CD4-positive, alpha-beta T cell (primary cell): ENCODE data around the gene XPO1. TPM values are rescaled to one million over a fixed set of nuclear protein-coding genes. Genes with fewer than 3 reads are reported as not detected.
A peak's percentile ranks its signal among the peaks of the same experiment; 100 is the strongest.

Experiments used
- ATAC-seq: fragments of 200-7000 bp; cut with Tn5 transposase; one replicate; pipeline ENCODE4 v1.10.0; 2022; ENCODE audit warnings: mild to moderate bottlenecking; ENCODE audit not compliant: poor library complexity
- CTCF ChIA-PET: fragments of 350-600 bp; sonication (Branson Sonifier 250); formaldehyde crosslinking; loops from one replicate; lab custom pipeline; 2021; ENCODE audit warnings: antibody characterized with exemption, inconsistent platforms; lab: Charles Lee
- POLR2A ChIA-PET: fragments of 350-600 bp; sonication (Branson Sonifier 250); formaldehyde crosslinking; loops from one replicate; lab custom pipeline; 2021; ENCODE audit warnings: antibody characterized with exemption, inconsistent platforms; lab: Charles Lee
- DNase-seq, 14 experiments: peaks; one replicate each; pipeline ENCODE4 v3.0.0-alpha.2; 2013 to 2020; ENCODE audit warnings: mixed read lengths in 2 of 14
- H3K27ac ChIP-seq, 2 donors: one replicate each; pipeline versions ENCODE4 v1.5.1 to v1.7.0; 2013; ENCODE audit warnings: low read length in 2 of 2, low read depth in 1 of 2, mild to moderate bottlenecking in 1 of 2
- H3K27me3 ChIP-seq, 2 experiments: 1 replicate in 1 of 2; 2 replicates in 1 of 2; pipeline versions ENCODE4 v1.6.1 to v1.7.0; 2013; ENCODE audit warnings: low read length in 2 of 2, control low read depth in 1 of 2, mild to moderate bottlenecking in 1 of 2, moderate library complexity in 1 of 2; ENCODE audit not compliant: insufficient read depth in 2 of 2, control insufficient read depth in 1 of 2
- H3K36me3 ChIP-seq: one replicate; pipeline ENCODE4 v1.6.1; 2013; ENCODE audit warnings: low read length, control low read depth; ENCODE audit not compliant: insufficient read depth
- H3K4me1 ChIP-seq: one replicate; pipeline ENCODE4 v1.6.1; 2013; ENCODE audit warnings: low read length, control low read depth; ENCODE audit not compliant: insufficient read depth
- H3K4me3 ChIP-seq: one replicate; pipeline ENCODE4 v1.5.1; 2013; ENCODE audit warnings: mild to moderate bottlenecking, low read length, moderate library complexity
- H3K9me3 ChIP-seq, 2 experiments: 1 replicate in 1 of 2; 2 replicates in 1 of 2; pipeline versions ENCODE4 v1.6.1 to v1.7.0; 2013; ENCODE audit warnings: low read length in 2 of 2, mild to moderate bottlenecking in 2 of 2, control low read depth in 1 of 2, moderate library complexity in 1 of 2; ENCODE audit not compliant: control insufficient read depth in 1 of 2, insufficient read depth in 1 of 2
- H3K27ac Mint-ChIP-seq: one replicate; pipeline ENCODE4 v1.8.0; 2020; ENCODE audit warnings: mixed read lengths
- H3K27me3 Mint-ChIP-seq: one replicate; pipeline ENCODE4 v1.8.0; 2021; ENCODE audit warnings: mixed read lengths
- H3K36me3 Mint-ChIP-seq: one replicate; pipeline ENCODE4 v1.8.0; 2021; ENCODE audit warnings: low read depth, mixed read lengths
- H3K4me1 Mint-ChIP-seq: one replicate; pipeline ENCODE4 v1.8.0; 2021; ENCODE audit warnings: low read depth, mixed read lengths
- H3K4me3 Mint-ChIP-seq: one replicate; pipeline ENCODE4 v1.8.0; 2020; ENCODE audit warnings: mild to moderate bottlenecking, mixed read lengths
- H3K9me3 Mint-ChIP-seq: one replicate; pipeline ENCODE4 v1.8.0; 2020; ENCODE audit warnings: mixed read lengths
- intact Hi-C, 2 experiments: fragments of 100-400 bp; cut with DNase I in 1 of 2; cut with micrococcal nuclease in 1 of 2; formaldehyde crosslinking; loops; one replicate each; pipeline versions ENCODE4 v1.15.1 to v1.9.0; 2023 to 2025; cut with DNase I, micrococcal nuclease
- total RNA-seq, 174 experiments: library from RNA in 2 of 174; stranded (reverse) in 2 of 174; gene quantifications; one replicate each; pipeline ENCODE4 v1.2.3 and lab custom pipeline; 2021 to 2026
- TF ChIP-seq, protein P1 (sequence below): fragments of 200-600 bp; IDR thresholded peaks from one replicate; pipeline ENCODE4 v1.8.0; 2022; ENCODE audit warnings: antibody characterized with exemption, mild to moderate bottlenecking

The XPO1 gene
- total RNA-seq, 2 experiments from 2014 or later: 111 to 118 TPM

DNA sequence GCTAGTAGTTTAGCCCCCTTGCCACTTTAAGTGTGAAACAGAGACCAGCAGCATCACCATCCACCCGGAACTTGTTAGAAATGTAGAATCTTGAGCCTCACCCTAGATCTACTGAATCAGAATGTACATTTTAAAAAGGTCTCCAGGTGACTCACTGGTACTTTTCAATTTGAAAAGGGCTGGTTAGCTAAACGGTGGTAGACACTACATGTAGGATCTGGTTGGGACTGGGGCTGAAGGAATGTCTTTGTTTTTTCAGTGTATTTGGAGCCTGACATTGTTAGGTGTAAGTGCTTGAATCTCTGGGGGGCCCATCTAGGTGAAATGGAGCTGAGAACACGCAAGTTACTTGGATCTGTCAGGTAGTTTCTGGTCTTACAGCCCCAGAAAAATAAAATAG is 44.0 kb upstream of the XPO1 start:
- no peak overlapping the region for H3K27ac ChIP-seq
- Mint-ChIP-seq H3K4me1 (peaks cover 11% of the 10 kb centered on the region), H3K27ac (no peak overlapping the region), H3K36me3 (no peaks in the 10 kb centered on the region), H3K27me3 (no peaks in the 10 kb centered on the region), H3K4me3 (no peak overlapping the region), H3K9me3 (no peaks in the 10 kb centered on the region)
- intact Hi-C loops: no loop called here
- no peak for ATAC-seq
- TF ChIP-seq, protein P1, sequence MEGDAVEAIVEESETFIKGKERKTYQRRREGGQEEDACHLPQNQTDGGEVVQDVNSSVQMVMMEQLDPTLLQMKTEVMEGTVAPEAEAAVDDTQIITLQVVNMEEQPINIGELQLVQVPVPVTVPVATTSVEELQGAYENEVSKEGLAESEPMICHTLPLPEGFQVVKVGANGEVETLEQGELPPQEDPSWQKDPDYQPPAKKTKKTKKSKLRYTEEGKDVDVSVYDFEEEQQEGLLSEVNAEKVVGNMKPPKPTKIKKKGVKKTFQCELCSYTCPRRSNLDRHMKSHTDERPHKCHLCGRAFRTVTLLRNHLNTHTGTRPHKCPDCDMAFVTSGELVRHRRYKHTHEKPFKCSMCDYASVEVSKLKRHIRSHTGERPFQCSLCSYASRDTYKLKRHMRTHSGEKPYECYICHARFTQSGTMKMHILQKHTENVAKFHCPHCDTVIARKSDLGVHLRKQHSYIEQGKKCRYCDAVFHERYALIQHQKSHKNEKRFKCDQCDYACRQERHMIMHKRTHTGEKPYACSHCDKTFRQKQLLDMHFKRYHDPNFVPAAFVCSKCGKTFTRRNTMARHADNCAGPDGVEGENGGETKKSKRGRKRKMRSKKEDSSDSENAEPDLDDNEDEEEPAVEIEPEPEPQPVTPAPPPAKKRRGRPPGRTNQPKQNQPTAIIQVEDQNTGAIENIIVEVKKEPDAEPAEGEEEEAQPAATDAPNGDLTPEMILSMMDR: no peak
- H3K9me3 ChIP-seq: no peaks in the 10 kb centered on the region
- H3K36me3 ChIP-seq: no peaks in the 10 kb centered on the region
- ChIA-PET CTCF (no interaction called here), POLR2A (no interaction called here)
- H3K4me3 ChIP-seq: no peak overlapping the region
- H3K4me1 ChIP-seq: no peaks in the 10 kb centered on the region
- no peaks in the 10 kb centered on the region for H3K27me3 ChIP-seq
- DNase-seq: no peak

DNA sequence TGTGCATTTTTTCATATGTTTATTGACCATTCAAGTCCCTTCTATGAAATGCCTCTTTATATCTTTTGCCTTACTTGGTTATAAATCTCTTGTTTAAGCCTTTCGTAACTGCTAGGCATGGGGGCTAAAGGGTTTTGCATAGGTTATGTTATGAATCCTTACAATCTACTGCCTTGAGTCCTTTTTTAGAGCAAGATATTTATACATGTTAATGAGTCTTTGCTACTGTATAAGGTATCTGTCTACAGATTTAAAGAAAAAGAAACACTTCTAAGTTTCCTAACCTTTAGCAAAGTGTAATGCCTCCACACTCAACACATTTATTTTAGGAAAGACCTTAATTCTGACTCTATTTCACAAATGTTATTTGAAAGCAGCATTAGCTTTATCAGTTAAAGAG is 43.6 kb upstream of the XPO1 start:
- H3K36me3 ChIP-seq: no peaks in the 10 kb centered on the region
- no peak for DNase-seq
- ChIA-PET CTCF (interaction anchor here (0.5 kb wide), 1 partner anchor 133 kb away, joined by 3 read pairs; no protein-coding TSS in a partner anchor), POLR2A (no interaction called here)
- Mint-ChIP-seq H3K27me3 (no peaks in the 10 kb centered on the region), H3K4me1 (peaks cover 11% of the 10 kb centered on the region), H3K9me3 (no peaks in the 10 kb centered on the region), H3K4me3 (no peak overlapping the region), H3K36me3 (no peaks in the 10 kb centered on the region), H3K27ac (no peak overlapping the region)
- H3K27me3 ChIP-seq: no peaks in the 10 kb centered on the region
- TF ChIP-seq, protein P1: no peak
- ATAC-seq: no peak
- H3K4me1 ChIP-seq: no peaks in the 10 kb centered on the region
- H3K9me3 ChIP-seq: no peaks in the 10 kb centered on the region
- H3K27ac ChIP-seq: no peak overlapping the region
- no peak overlapping the region for H3K4me3 ChIP-seq
- intact Hi-C loops: no loop called here

DNA sequence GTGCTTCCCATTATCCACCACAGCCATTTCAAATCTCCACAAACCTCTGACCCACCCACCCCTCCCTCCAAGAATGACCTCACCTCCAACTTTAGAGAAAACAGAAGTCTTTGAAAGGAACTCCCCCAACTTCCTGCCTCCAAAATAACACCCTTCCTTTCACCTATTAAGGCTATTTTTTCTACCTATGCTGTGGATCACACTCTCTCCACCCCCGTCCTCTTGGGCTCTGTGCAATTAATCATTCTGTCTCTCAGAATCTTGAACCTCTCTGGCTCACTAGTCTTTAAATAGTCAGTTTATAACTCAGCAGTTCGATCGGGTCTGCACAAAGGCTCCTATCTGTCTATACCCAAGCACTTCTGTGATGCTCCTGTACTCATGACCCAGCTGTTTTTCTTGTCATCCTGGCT is 37.3 kb upstream of the XPO1 start:
- Mint-ChIP-seq H3K27ac (peak overlapping the region; percentile 21), H3K4me3 (no peak overlapping the region), H3K27me3 (no peaks in the 10 kb centered on the region), H3K9me3 (no peaks in the 10 kb centered on the region), H3K36me3 (no peaks in the 10 kb centered on the region), H3K4me1 (peaks cover 18% of the 10 kb centered on the region)
- H3K27ac ChIP-seq: no peak overlapping the region
- ChIA-PET POLR2A (no interaction called here), CTCF (no interaction called here)
- H3K36me3 ChIP-seq: no peaks in the 10 kb centered on the region
- H3K4me1 ChIP-seq: peaks cover 6% of the 10 kb centered on the region
- H3K27me3 ChIP-seq: no peaks in the 10 kb centered on the region
- DNase-seq (peak in 2 of 14 experiments; percentile 3 to 4), ATAC-seq (peak; percentile 21)
- intact Hi-C loops: no loop called here
- TF ChIP-seq, protein P1: no peak
- H3K4me3 ChIP-seq: no peak overlapping the region
- peaks cover 0 to 4% of the 10 kb centered on the region in 2 experiments for H3K9me3 ChIP-seq
